Activated naive CD4-positive, alpha-beta T cell treated with anti-CD3 and anti-CD28 coated beads, Interleukin-2, amount 50 U/mL, for 24 hours (primary cell): ENCODE measurements around the gene SBF1.

Experiments
- H3K27ac Mint-ChIP-seq: one replicate; pipeline ENCODE4 v1.8.0; 2021; ENCODE audit warnings: mild to moderate bottlenecking, mixed read lengths
- H3K27me3 Mint-ChIP-seq: one replicate; pipeline ENCODE4 v1.8.0; 2021; ENCODE audit warnings: mixed read lengths
- H3K36me3 Mint-ChIP-seq: one replicate; pipeline ENCODE4 v1.8.0; 2021; ENCODE audit warnings: mixed read lengths
- H3K4me1 Mint-ChIP-seq: one replicate; pipeline ENCODE4 v1.8.0; 2021; ENCODE audit warnings: mixed read lengths
- H3K4me3 Mint-ChIP-seq: one replicate; pipeline ENCODE4 v1.8.0; 2021; ENCODE audit warnings: mild to moderate bottlenecking, mixed read lengths
- H3K9me3 Mint-ChIP-seq: one replicate; pipeline ENCODE4 v1.8.0; 2021; ENCODE audit warnings: mixed read lengths

SBF1 gene

GRCh38 chr22:50396751-50397370 is 78.0 kb downstream of the SBF1 start:
- Mint-ChIP-seq H3K9me3 (no peaks in the 10 kb centered on the region), H3K36me3 (peaks cover 9% of the 10 kb centered on the region), H3K4me3 (no peak overlapping the region), H3K27ac (peak overlapping the region; percentile 79), H3K4me1 (peaks cover 29% of the 10 kb centered on the region), H3K27me3 (no peaks in the 10 kb centered on the region)
